ENCODE results near the gene SPATS2. TPM values are rescaled to one million over a fixed set of nuclear protein-coding genes. Genes with fewer than 3 reads are reported as not detected.
"Not testable (repeated sequence)": the region's sequence is repeated elsewhere in the genome, so short reads cannot be mapped to it uniquely, and the experiment has no call there.

The SPATS2 gene
- total RNA-seq, 1 donor from 2014 or later = 21.3 TPM

GRCh38 chr12:49330631-49331379, 36.5 kb upstream of the SPATS2 start:
- no peak for TF ChIP-seq CTCF (IDR thresholded peaks at IDR 0.05; ENCODE audit: insufficient read depth, low read length, severe bottlenecking)
- Histone ChIP-seq H3K36me3 (ENCODE audit: control insufficient read depth, insufficient read depth, low read length) (peaks cover 8% of the 10 kb centered on the region), H3K4me3 (ENCODE audit: low read depth, low read length) (no peak overlapping the region), H3K27me3 (ENCODE audit: control insufficient read depth, insufficient read depth, low read length) (peaks cover 8% of the 10 kb centered on the region)
- DNase-seq (ENCODE audit: low read depth) (no peak), FAIRE-seq (no peak)

GRCh38 chr12:49331380-49332222, 35.7 kb upstream of the SPATS2 start:
- DNase-seq (ENCODE audit: low read depth) = peak; percentile 58
- Histone ChIP-seq H3K36me3 (ENCODE audit: control insufficient read depth, insufficient read depth, low read length) (peaks cover 5% of the 10 kb centered on the region), H3K27me3 (ENCODE audit: control insufficient read depth, insufficient read depth, low read length) (peaks cover 15% of the 10 kb centered on the region), H3K4me3 (ENCODE audit: low read depth, low read length) (no peak overlapping the region)
- peak; percentile 40 for FAIRE-seq
- TF ChIP-seq CTCF (IDR thresholded peaks at IDR 0.05; ENCODE audit: insufficient read depth, low read length, severe bottlenecking) = peak; percentile 84

- DNase-seq (ENCODE audit: low read depth) = no peak
- Histone ChIP-seq H3K27me3 (ENCODE audit: control insufficient read depth, insufficient read depth, low read length) (peaks cover 22% of the 10 kb centered on the region), H3K4me3 (ENCODE audit: low read depth, low read length) (no peak overlapping the region), H3K36me3 (ENCODE audit: control insufficient read depth, insufficient read depth, low read length) (peaks cover 2% of the 10 kb centered on the region)
- no peak for FAIRE-seq
- TF ChIP-seq CTCF (IDR thresholded peaks at IDR 0.05; ENCODE audit: insufficient read depth, low read length, severe bottlenecking) = no peak
Observed at GRCh38 chr12:49332441-49332861, 34.8 kb upstream of the SPATS2 start.

GRCh38 chr12:49332891-49333371, 34.3 kb upstream of the SPATS2 start:
- peaks cover 2% of the 10 kb centered on the region for H3K36me3 ChIP-seq (ENCODE audit: control insufficient read depth, insufficient read depth, low read length)
- DNase-seq (ENCODE audit: low read depth) = no peak
- H3K27me3 ChIP-seq (ENCODE audit: control insufficient read depth, insufficient read depth, low read length) = peaks cover 25% of the 10 kb centered on the region
- FAIRE-seq = no peak
- peak overlapping the region; percentile 17 for H3K4me3 ChIP-seq (ENCODE audit: low read depth, low read length)
- TF ChIP-seq CTCF (IDR thresholded peaks at IDR 0.05; ENCODE audit: insufficient read depth, low read length, severe bottlenecking) = no peak

GRCh38 chr12:49333778-49334177, 33.5 kb upstream of the SPATS2 start:
- not testable (repeated sequence) for H3K36me3 ChIP-seq (ENCODE audit: control insufficient read depth, insufficient read depth, low read length); DNase-seq (ENCODE audit: low read depth); FAIRE-seq; H3K4me3 ChIP-seq (ENCODE audit: low read depth, low read length)
- H3K27me3 ChIP-seq (ENCODE audit: control insufficient read depth, insufficient read depth, low read length) = peaks cover 26% of the 10 kb centered on the region

GRCh38 chr12:49334226-49334625, 33.0 kb upstream of the SPATS2 start:
- TF ChIP-seq CTCF (IDR thresholded peaks at IDR 0.05; ENCODE audit: insufficient read depth, low read length, severe bottlenecking) = no peak
- FAIRE-seq (no peak), DNase-seq (ENCODE audit: low read depth) (no peak)
- Histone ChIP-seq H3K36me3 (ENCODE audit: control insufficient read depth, insufficient read depth, low read length) (peaks cover 2% of the 10 kb centered on the region), H3K4me3 (ENCODE audit: low read depth, low read length) (no peak overlapping the region), H3K27me3 (ENCODE audit: control insufficient read depth, insufficient read depth, low read length) (peaks cover 26% of the 10 kb centered on the region)
